Fibroblast of lung (primary cell): Measurements from ENCODE around the gene SYT8.

Experiments
- EZH2 ChIP-seq: IDR thresholded peaks from 2 replicates; pipeline ENCODE4 v1.5.1; 2012; ENCODE audit warnings: low read length, control low read depth, mild to moderate bottlenecking; ENCODE audit errors: missing control alignments
- TF ChIP-seq, protein P1 (sequence below), 2 donors: IDR thresholded peaks in 1 of 2; conservative IDR thresholded peaks in 1 of 2; 1 replicate in 1 of 2; 2 replicates in 1 of 2; pipeline ENCODE4 v1.5.1; 2011 to 2012; ENCODE audit warnings: low read length in 2 of 2, control low read depth in 1 of 2, inconsistent platforms in 1 of 2, low read depth in 1 of 2, mild to moderate bottlenecking in 1 of 2

DNA sequence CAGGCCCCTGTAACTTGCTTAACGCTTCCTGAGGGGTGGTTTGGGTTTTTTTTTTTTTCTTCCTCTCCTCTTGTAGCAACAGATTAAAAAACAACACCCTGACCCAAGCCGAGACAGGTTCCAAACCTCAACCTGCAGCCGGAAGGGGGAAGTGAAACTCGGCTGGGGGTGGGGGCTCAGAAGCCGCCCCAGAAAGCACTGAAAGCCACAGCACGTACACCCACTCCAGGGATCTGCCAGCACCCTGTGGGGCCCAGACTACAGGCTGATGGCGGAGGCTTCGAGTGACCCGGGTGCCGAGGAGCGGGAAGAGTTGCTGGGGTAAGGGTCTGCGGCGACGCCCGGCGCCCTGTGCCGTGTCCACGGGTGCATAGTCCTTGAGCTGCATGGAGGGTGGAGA is 18.1 kb downstream of the SYT8 start, which contains the start of gene LSP1:
- TF ChIP-seq, protein P1, sequence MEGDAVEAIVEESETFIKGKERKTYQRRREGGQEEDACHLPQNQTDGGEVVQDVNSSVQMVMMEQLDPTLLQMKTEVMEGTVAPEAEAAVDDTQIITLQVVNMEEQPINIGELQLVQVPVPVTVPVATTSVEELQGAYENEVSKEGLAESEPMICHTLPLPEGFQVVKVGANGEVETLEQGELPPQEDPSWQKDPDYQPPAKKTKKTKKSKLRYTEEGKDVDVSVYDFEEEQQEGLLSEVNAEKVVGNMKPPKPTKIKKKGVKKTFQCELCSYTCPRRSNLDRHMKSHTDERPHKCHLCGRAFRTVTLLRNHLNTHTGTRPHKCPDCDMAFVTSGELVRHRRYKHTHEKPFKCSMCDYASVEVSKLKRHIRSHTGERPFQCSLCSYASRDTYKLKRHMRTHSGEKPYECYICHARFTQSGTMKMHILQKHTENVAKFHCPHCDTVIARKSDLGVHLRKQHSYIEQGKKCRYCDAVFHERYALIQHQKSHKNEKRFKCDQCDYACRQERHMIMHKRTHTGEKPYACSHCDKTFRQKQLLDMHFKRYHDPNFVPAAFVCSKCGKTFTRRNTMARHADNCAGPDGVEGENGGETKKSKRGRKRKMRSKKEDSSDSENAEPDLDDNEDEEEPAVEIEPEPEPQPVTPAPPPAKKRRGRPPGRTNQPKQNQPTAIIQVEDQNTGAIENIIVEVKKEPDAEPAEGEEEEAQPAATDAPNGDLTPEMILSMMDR (conservative IDR thresholded peaks at IDR 0.05 in 1 of 2, IDR thresholded peaks at IDR 0.05 in 1 of 2; ENCODE audit: low read depth in 1 of 2, low read length in 2 of 2): no peak
- no peak for TF ChIP-seq EZH2
